Stimulated activated CD4-positive, alpha-beta T cell treated with anti-CD3 and anti-CD28 coated beads, Interleukin-1b, Interleukin-23, amount 100 ng/mL, for 24 hours (primary cell): Measurements from ENCODE around the gene KCNMA1.
"Not testable (repeated sequence)": the region's sequence is repeated elsewhere in the genome, so short reads cannot be mapped to it uniquely, and the experiment has no call there.

Source experiments
- DNase-seq, 4 experiments: peaks; one replicate each; pipeline ENCODE4 v3.0.0-alpha.2; 2020; ENCODE audit warnings: low read depth in 4 of 4, low spot score in 1 of 4

KCNMA1 gene

GRCh38 chr10:77537720-77538373 lies 99.8 kb downstream of the KCNMA1 start:
- DNase-seq = no peak

DNA sequence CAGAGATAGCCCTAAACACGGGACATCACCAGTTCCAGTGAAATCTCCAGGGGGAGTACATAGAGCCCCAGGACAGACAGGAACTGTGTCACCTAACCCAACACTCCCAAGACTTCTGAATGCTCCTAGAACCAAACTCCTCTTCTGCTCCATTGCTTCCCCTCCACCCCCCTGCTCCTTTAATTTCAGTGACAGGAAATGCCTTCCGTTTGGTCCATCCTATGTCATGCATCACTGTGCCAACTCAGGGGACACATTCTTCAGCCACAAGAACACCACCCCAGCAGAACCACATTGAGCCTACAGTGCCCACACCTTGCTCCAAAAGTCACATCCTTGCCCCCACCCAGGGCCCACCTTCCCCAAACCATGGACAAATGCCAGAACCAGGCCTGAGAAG lies 100.5 kb downstream of the KCNMA1 start:
- DNase-seq = no peak

GRCh38 chr10:77533887-77534278 lies 103.7 kb downstream of the KCNMA1 start:
- DNase-seq = no peak

- no peak for DNase-seq
These were observed 104.3 kb downstream of the KCNMA1 start for GRCh38 chr10:77533146-77533886.

DNA sequence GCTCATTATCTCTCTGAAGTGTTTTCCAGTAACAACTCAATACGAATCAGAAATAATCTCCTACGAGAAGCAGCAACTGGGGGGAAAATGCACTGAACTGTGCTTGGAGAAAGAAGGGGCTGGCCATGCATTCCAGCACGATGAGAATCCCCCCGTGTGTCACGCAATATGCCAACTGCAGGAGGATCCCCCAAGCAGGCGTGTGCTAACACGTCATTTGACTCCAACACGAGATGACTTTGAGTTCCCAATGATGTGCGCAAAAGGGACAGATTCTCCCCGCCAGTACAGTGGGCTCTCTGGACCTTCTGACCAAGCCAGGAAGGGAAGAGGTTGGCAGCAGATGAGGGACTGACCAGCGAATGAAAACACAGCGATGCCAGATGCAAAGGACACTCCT lies 105.5 kb downstream of the KCNMA1 start:
- DNase-seq = no peak

DNA sequence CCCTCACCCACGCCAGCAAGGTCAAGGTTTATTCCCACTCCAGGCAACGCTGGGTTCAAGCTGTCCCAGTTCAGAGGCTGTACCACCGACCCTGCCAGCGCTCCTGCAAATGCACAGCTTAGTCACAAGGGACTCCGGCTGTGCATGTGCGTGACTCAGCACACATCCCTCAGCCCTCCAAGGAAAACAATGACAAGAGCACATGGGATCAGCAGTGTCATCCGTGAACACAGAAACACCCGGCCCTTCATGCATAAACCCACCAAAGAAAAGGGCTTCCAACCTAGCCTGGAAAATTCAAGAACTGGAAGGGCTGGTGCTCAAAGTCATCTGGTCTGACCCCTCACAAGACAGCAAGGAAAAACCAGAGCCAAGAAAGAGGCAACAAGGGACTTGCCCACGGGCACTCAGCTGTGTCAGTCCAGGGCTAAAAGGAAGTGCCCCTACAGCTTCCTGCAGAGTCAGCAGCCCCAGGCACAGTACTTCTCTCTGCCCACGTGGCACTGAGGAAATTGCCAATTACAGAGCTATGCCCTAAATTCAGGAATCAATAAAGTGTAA lies 106.1 kb downstream of the KCNMA1 start:
- DNase-seq = no peak

DNA sequence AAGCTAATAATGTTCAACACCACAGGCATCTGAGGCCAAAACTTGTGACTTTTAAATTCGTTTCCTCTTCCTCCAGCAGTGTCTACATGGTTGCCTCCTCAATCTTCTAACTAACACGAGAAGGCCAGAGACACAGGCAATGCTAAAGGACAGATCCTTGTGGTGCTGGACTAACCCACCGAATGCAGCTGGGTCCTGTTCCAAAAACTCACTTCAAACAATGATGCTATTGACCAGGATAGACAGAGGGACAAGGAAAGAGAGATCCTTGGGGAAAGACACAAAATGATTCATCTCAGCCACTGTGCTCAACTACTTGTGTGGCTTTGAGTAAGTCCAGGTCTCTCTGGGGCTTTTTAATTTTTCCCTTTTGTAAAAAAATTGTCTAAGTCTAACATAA lies 107.6 kb downstream of the KCNMA1 start:
- no peak for DNase-seq

DNA sequence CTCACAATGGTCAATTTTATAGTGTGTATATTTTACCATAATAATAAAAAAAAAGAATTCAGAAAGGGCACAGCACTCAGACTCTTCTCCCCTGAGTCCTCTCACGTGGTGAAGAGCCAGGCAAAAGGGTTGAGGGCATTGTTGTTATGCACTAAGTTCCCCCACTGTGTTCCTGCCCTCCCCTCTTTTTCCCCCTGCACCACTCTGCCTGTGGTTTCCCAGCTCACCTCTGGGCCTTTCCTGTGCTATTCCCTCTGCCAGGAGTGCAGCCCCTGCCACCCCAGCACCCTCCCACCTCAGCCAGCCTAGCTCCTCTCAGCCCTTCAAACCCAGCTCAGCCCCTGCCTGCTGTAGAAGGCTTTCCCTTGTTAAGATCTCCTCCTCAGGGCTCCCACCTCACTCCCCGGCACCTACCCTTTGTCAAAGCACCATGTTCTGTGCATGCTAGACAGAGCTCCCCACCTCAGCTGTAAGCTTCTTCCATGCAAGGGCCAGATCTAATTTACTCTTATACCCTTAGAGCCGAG lies 108.5 kb downstream of the KCNMA1 start:
- no peak for DNase-seq

- DNase-seq = no peak
These were observed 109.8 kb downstream of the KCNMA1 start for GRCh38 chr10:77527839-77528238.

DNA sequence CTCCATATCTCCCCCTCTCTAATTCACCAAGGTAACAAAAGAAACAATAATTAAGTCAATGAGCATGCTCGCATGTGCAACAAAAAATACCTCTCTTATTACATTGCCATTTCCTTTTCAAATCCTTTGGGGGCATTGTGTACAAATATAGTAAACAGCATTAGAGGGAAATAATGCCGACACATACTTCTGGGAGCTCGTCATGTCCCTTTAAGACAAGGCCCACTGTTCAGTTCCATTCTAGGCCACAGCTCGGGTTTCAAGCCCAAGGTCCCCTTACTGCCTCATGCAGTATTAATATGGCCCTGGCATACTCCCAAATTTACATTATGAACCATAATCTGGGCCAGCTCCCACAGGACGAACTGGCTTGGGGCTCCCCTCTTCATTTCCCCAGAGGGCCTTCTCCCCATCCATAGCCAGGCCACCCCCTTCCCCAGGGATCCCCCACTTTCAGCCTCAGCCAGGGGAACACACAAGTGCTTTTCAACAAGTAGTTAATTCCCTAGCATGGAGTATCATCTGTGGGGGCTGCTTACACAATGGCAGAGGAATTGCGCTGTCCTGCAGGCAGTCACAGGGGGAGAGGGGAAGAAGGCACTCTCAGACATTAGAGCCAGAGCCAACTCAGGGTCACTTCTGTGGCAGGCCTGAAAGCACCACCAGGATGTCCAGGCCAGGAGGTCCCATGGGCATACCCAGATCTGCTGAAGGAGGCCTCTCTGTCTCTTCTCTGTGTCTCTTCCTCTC lies 110.6 kb downstream of the KCNMA1 start:
- DNase-seq = no peak

GRCh38 chr10:77524281-77524711 lies 113.3 kb downstream of the KCNMA1 start:
- no peak for DNase-seq

DNA sequence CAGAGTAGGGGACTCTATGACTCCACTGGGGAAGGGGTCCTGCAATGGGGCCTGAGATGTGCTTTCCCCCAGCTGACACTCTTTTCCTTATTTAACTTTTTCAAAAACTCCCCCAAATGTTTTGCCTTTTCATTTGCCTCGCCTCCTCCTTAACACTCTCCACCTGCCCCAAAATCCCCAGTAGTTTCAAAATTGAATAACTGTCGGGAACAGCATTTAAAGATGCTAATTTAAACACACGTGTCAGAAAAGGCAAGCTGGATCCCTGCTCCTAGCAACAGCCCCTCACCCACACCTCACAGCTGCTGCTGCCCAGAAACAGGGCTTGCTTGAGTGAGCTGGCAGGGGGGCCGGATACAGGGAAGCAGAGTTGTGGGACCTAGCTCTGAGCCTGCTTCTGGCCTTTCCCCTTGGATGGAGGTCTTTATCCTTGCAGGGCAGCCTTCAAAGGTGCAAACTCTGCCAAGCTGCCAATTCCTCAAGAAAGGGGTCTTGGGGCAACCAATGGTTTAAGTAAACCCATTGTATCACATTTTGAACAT lies 115.3 kb downstream of the KCNMA1 start:
- DNase-seq = no peak

DNA sequence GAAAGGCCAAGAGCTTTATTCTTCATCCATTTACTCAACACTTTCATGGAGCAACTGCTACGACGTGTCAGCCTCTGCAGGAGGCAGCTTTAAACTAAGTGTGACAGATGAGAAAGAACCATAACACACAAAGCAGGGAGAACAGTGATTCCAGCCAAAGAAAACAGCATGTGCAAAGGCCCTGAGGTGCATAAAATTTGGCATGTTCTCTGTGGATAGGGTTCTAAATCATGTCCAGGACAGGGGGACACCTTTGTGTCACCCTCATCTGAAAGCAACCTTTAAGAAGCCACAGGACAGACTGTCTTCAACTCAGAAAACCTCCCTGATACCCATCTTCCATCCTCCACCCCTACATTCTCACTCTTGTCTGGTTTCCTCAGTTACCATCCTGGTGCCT lies 116.6 kb downstream of the KCNMA1 start:
- no peak for DNase-seq

GRCh38 chr10:77520290-77520689 lies 117.3 kb downstream of the KCNMA1 start:
- no peak for DNase-seq

DNA sequence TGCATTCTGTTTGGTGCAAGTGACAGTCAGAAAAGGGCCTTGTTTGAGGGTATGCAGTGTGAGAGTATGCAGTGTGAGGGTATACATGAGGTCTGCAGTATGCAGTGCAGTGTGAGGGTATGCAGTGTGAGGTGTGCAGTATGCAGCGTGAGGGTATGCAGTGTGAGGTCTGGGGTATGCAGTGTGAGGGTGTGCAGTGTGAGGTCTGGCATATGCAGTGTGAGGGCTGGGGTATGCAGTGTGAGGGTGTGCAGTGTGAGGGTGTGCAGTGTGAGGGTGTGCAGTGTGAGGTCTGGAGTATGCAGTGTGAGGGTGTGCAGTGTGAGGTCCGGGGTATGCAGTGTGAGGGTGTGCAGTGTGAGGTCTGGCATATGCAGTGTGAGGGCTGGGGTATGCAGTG lies 117.8 kb downstream of the KCNMA1 start:
- DNase-seq = not testable (repeated sequence)

DNA sequence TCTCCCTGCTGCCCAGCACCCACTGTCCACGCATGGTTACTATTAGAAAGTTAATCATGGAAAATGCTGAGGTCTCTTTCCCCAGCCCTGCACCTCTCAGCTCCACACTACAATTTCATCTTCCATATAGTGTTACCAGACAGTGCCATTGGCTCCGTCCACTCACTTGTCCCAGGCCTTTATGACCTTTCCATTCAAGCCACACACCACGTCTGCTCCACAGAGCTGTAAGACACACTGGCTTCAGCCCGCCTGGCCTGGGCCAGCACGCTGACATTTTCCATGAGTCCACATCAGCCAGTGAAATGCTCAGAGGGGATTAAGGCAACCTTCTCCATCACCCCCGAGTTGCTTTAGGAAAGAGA lies 118.7 kb downstream of the KCNMA1 start:
- no peak for DNase-seq

DNA sequence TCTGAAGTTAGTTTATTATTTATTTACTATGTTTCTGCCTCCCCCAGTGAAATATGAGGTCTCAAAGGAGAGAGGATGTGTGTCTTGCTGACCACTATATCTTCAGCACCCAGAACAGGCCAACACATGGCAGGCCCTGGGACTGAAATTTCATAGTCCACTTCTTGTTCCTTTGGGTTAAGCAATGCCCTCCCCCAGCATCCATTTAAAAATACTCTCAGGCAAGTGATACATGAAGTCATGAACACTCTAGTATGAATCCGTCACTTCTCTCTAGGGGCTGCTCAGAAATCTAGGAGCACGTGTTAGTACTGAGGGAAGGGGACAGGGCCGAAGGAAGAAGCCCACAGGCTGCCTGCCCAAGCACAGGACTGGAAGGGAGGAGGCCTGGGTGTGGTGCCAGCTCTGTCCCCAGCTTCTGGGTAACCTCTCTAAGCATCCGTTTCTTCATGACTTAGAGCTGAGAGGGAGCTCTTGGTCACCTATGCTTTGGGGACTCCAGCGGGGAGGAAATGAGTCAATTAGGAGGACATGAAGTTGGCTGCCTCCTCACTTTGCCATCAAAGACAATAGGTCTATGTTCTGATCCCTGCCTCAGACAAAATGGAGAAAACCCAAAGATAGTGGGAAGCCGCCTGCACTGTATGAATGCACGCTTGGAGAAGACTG lies 119.2 kb downstream of the KCNMA1 start:
- DNase-seq = no peak

DNA sequence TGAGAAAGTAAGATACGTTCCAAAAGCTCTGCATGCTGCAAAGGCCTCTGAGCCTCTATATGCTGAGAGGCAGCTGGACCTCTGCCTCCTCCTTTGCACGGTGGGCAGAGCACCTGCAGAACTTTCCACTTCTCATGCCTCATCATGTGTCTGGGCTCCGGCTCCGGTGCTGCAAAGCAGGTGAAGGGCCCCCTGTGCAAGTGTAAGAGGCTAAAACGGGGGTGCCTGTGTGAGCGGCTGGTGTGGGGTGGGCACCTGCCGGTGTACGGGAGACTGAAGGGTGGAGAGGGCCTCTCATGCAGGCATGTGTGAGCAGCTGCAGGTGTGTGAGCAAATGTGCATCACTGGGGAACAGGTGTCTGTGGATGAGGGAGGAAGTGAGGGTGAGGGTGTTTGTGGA lies 121.0 kb downstream of the KCNMA1 start:
- DNase-seq = no peak

GRCh38 chr10:77514870-77515269 lies 122.7 kb downstream of the KCNMA1 start:
- DNase-seq = no peak

DNA sequence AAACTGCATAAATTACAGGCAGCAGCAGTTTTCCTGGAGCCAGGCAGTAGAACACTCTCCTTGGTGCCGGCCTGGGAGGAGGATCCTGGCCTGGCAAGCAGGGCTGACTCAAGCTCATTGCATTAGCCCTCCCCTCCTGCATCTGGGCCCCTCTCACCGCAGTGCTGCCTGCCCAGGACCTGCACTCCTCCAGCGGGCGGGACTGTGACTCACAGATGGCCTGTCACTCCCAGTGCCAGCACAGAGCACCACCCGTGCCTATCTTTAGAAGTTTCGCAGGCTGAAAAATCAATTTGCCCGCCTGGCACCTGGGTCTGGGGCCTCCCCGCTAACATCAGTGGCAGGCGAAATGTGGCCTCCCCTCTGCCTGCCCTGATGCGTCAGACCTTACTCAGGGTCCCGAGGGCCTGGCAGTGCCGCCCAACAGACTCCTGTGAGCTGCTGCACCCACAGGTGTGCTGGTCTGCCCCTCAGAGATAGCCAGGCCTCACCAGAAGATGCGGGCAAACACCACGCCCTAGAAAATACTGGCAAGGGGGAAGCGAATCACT lies 123.8 kb downstream of the KCNMA1 start:
- no peak for DNase-seq

DNA sequence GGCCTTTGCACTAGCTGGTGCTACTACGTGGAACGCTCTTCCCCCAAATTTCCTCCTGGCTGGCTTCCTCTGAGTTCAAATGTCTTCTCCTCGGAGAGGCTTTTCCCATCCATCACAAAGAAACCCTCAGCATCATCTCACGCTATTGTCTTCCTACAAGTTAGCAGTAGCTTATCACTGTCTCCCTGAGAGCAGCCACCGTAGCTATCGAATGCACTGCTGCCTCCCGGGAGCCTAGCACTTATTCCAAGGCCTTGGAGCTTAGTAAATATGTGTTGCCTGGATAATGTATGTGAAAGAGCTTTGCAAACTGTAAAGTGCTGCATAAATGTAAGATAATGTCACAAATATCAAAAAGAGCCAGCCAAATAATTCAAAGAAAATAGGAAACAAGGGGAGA lies 124.4 kb downstream of the KCNMA1 start:
- DNase-seq = no peak
